ENCODE measurements around the gene PTPN6.
A peak's percentile ranks its signal among the peaks of the same experiment; 100 is the strongest.

Gene PTPN6

DNA sequence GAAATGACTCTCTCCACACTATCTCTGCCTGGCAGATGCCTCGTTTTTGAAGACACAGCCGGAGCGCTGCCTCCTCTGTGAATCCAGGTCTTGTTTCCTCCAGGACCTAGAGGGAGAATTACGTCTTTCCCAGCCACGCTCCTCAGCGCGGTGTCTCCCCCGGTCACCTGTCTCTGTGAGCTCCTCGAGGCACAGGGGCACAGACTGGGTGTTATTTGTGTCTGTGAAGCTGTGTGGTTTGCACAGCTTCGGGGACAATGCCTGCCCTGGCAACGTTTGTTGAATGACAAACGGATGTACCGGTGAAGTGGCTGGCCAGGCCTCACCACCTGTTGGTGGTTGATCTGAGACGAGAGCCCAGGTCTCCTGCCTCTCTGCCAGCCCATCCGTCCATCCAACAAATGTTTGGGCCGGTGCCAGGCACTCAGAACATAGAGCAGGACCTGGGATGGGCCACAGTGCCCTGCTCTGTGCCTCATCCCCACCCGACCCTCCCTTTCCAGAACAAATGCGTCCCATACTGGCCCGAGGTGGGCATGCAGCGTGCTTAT is 6.1 kb downstream of the PTPN6 start:
- no peak for DNase-seq

- DNase-seq, result no peak
Measured at GRCh38 chr12:6957741-6958608, 6.8 kb downstream of the PTPN6 start.

GRCh38 chr12:6958609-6959057 is 7.5 kb downstream of the PTPN6 start:
- peak; percentile 53 for DNase-seq

DNA sequence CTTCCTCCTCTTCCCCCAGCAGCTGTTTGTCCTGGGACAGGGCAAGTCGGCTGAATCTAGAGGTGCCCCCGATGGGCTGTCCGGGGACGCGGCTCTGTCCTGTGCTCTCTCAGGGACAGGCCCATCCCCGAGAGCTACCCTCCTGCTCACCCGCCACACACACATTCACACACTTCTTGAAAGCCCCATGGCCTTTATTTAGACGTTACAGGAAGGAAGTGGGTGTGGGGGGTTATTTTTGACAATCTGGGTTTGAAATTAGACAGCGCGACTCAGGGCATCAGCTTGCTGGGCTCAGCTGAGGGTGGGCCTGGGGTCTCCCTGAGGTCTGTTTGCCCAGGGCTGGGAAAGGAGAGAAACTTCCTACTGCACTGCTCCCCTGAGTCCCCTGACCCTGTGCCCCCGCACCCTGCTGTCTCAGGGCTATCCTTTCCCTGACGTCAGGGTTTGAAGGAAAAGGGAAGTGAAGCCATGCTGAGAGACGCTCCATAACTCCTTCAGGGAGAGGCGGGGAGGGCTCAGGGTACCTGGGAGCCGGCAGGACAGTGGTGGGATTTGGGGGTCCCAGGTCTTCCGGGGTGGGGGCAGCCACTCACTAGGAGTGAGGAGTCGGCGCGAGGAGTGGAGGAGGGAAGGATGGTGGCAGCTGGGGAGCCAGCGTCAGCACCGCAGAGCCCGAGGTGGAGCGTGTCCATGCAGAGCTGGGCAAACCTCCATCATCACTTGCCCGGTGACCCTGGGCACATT is 8.1 kb downstream of the PTPN6 start:
- DNase-seq, result peak; percentile 90

DNA sequence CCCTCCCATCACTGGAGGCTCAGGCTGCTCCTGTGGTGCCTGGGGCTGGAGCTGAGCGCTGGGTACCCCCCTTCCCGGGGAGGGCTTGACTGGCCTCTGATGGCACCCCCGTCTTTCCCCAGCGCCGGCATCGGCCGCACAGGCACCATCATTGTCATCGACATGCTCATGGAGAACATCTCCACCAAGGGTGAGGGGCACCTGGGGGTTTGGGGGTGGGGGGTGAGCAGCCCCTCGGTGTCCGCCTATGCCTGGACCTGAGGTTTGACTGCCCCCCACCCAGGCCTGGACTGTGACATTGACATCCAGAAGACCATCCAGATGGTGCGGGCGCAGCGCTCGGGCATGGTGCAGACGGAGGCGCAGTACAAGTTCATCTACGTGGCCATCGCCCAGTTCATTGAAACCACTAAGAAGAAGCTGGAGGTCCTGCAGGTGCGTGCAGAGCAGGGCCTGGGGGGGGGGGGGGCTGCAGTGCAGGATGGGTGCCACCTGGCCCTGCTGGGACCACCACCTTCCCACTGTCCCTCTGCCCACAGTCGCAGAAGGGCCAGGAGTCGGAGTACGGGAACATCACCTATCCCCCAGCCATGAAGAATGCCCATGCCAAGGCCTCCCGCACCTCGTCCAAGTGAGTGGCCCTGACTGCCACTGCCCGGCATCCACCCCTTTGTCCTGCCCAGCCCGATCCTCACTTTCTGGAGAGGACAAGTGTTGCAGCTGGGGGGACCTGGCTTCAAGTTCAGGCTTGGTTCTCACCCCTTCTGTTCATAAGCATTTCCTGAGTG is 8.8 kb downstream of the PTPN6 start:
- DNase-seq, result no peak

DNA sequence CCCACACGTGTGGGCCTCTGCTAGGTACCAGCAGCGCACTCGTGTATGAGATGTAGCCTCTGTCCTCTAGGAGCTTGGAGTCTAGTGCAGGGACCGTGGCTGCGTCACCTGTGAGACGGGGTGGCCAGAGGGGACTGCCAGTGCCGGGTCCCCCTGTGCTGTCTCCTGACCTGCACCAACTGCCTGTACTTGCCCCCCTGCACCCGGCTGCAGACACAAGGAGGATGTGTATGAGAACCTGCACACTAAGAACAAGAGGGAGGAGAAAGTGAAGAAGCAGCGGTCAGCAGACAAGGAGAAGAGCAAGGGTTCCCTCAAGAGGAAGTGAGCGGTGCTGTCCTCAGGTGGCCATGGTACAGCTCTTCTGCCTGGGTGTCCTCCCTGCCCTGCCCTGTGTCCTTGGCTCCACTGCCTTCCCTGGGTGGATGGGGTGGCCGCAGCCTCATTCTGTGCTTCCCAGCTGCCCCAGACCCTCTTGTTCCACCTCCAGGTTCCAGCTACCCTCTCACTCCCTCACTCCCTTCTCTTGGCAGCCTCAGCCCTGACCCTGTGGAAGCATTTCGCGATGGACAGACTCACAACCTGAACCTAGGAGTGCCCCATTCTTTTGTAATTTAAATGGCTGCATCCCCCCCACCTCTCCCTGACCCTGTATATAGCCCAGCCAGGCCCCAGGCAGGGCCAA is 9.6 kb downstream of the PTPN6 start:
- DNase-seq, result peak; percentile 76

GRCh38 chr12:6961278-6961694 is 10.1 kb downstream of the PTPN6 start:
- DNase-seq, result peak; percentile 92

- DNase-seq, result peak; percentile 95
Measured at GRCh38 chr12:6961695-6962284, 10.6 kb downstream of the PTPN6 start.

DNA sequence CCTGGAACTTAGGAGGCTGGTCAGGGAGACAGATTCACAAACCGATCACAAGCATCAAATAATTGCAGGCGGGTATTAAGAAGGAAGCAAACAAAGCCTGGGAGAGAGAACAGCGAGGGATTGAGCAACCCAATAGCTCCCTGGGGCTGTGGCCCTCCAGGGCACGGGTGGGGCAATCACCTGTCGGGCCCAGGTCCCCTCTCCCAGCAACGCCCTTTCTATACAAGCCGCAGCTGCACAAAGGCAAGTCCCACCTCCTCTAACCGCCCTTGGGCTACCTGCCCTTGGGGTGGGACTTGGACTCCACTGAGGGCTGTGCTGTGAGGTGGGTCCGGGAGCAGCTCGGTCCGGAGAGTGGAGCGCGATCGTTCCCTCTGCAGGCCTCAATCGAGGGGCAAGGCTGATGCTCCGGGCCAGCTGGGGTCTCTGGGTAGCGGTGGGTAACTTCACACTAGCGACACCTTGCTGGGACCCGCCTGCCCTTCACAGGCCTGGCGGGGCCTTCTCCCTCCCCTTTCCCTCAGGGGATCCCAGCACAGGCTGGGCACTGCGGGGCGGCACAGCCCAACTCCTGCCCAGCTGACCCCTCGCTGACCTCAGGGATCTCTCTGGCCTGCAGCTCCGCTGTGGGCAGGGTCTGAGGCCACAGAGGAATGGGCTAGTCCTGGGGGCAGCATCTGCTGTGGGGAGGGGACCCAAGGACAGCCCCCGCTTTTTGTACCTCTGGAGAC is 11.3 kb downstream of the PTPN6 start:
- no peak for DNase-seq

DNA sequence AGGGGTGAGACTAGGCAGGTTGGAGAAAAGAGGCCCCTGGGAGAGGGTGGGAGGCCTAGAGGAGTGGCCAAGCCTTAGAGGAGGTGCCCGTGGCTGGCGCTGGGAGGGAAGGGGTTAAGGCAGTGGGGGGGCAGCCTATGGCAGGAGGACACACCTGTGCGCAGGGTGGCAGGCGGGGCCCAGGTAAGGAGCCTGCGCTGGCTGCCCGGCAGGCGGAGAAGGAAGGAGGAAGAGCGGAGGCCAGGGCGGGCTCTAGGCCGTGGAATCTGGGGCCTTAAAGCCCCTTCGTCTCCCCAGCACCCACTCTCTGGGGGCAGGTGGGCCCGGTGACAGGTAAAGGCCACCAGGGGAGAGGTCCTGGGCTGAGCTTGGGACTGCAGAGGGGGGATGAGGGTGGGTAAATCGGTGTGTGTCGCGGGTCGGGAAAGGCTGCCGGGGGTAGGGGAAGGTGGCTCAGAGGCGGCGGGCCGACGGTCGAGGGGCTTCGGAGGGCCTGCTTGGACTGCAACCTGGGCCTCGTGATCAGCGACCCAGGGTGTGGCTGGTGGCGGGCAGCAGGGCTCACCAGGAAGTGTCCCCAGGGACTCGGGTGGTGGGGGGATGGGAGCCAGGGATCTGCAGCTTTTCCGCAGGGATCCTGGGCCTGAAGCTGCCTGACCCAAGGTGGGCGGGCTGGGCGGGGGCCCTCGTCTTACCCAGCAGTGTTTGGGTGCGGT is 12.0 kb downstream of the PTPN6 start:
- DNase-seq, result no peak

GRCh38 chr12:6963791-6964413 is 12.7 kb downstream of the PTPN6 start:
- no peak for DNase-seq

DNA sequence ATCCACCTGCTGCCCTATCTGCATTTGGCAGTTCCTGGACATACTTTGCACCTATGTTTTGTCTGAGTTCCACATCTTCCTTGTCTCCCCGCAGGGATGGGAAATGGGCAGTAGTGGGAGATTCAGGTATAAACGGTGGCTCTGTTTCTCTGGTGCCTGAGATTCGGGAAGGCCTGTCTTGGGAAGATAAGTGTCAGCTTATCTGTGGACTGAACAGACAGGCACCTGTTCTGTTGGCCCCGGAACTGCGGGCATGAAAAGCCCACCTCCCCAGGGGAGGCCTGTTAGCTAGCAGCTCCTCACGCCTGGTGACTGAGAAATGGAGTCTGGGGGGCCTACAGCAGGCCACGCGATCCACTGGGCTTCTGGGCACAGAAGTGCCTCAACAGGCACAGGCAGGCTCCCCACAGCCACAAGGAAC is 13.5 kb downstream of the PTPN6 start:
- DNase-seq, result peak; percentile 48

GRCh38 chr12:6965026-6965661 is 14.0 kb downstream of the PTPN6 start:
- peak; percentile 96 for DNase-seq

- DNase-seq, result no peak
Measured at GRCh38 chr12:6965714-6966113, 14.6 kb downstream of the PTPN6 start.

DNA sequence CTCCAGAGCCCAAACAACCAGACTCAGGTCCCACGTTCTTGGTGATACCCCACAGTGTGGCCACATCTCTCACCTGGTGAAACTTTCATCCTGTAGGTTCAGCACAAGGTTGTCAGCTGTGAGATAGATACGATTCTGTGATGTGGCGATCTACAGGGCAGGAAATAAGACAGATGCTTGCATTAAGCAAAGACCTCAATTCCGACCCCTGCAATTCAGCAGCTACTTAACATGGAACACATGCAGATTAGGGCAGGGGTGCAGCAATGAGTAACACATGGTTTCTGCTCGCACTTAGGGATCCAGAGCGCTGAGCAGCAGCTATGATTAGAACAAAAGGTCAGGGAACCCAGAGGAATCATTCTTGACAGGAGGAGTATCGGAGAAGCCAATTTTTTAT is 15.2 kb downstream of the PTPN6 start:
- no peak for DNase-seq

DNA sequence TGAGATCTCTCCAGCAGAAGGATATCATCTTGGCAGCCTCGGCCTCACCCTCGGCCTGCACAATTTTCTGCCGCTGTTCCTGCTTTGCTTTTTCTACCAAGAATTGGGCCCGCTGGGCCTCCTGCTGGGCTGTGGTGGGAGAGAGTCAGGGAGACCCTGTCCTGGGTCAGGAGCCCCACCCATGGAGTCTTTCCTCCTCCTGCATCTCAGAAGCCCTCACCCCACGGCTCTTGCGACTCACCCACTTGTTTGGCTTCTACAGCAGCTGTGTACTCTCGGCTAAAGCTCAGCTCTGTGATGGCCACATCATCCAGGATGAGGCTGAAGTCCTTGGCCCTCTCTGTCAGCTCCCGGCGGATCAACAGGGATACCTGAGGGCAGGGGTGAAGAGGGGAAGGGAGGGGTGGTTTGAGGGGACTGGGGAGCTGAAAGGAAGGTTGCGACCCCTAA is 16.5 kb downstream of the PTPN6 start:
- DNase-seq, result no peak

DNA sequence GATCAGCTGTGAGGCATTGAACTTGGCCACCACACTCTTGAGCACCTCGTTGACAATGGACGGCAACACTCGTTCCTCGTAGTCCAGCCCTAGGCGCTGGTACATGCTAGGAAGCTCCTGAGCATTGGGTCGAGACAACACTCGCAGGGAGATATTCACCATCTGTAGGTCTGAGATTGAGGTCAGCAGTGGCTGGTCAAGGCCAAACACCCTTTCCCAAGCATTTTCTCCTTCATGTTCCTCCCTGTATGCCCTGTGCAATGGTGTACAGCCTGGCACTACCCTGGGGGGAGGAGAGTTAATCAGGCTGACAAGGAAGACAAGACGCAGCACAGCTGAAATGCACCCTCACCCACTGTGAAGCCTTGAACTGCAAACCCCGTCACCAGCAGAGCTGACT is 17.3 kb downstream of the PTPN6 start:
- DNase-seq, result no peak

DNA sequence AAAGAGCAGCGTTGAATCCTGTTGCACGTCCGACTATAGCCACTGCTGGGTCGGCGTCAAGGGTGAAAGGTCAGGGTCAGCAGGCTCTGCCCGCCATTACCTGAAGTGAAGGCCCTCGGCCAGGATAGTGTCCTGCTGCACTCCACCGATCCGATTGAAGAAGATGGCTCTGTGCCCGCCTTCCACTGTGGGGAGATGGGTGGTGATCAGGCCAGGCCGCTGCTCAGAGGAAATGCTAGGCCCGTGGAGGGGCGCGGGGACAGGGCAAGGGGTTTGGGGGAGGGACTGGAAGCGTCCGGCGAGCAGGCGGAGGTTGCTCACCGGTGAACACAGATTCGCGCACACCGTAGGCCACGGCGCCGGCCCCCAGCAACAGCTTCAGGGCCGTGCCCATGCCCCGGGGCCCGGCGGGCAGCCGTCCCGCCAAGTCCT is 19.0 kb downstream of the PTPN6 start:
- no peak for DNase-seq

- DNase-seq, result no peak
Measured at GRCh38 chr12:6974180-6974579, 23.0 kb downstream of the PTPN6 start.
